Mesenchymal stem cell (in vitro differentiated cells and primary cell): ENCODE data around the gene MRPL20.
A peak's percentile ranks its signal among the peaks of the same experiment; 100 is the strongest.
"Not testable (repeated sequence)": the region's sequence is repeated elsewhere in the genome, so short reads cannot be mapped to it uniquely, and the experiment has no call there.

Source experiments
- DNase-seq: peaks from one replicate; pipeline ENCODE4 v3.0.0-alpha.2; 2013
- H2AFZ ChIP-seq: one replicate; pipeline ENCODE4 v1.6.1; 2013; ENCODE audit warnings: low read depth, mild to moderate bottlenecking, control low read depth, inconsistent platforms, low read length, moderate library complexity
- H2AK5ac ChIP-seq: 2 replicates; pipeline ENCODE4 v1.6.1; 2013; ENCODE audit warnings: low read length, moderate library complexity, mild to moderate bottlenecking, inconsistent platforms; ENCODE audit not compliant: severe bottlenecking
- H2BK120ac ChIP-seq: one replicate; pipeline ENCODE4 v1.6.1; 2013; ENCODE audit warnings: low read depth, mild to moderate bottlenecking, inconsistent platforms, low read length, moderate library complexity
- H2BK12ac ChIP-seq, 2 experiments: one replicate each; pipeline ENCODE4 v1.6.1; 2013; ENCODE audit warnings: inconsistent platforms in 2 of 2, low read length in 2 of 2, mild to moderate bottlenecking in 2 of 2, moderate library complexity in 2 of 2, control low read depth in 1 of 2
- H2BK15ac ChIP-seq: one replicate; pipeline ENCODE4 v1.6.1; 2013; ENCODE audit warnings: mild to moderate bottlenecking, low read depth, inconsistent platforms; ENCODE audit not compliant: poor library complexity, severe bottlenecking
- H2BK5ac ChIP-seq: 2 replicates; pipeline ENCODE4 v1.6.1; 2013; ENCODE audit warnings: low read depth, mild to moderate bottlenecking, low read length, control low read depth, inconsistent platforms; ENCODE audit not compliant: poor library complexity, severe bottlenecking
- H3K14ac ChIP-seq, 2 experiments: one replicate each; pipeline ENCODE4 v1.6.1; 2013; ENCODE audit warnings: inconsistent platforms in 2 of 2, low read length in 2 of 2, control low read depth in 1 of 2, mild to moderate bottlenecking in 1 of 2, moderate library complexity in 1 of 2
- H3K18ac ChIP-seq, 2 experiments: one replicate each; pipeline ENCODE4 v1.6.1; 2013; ENCODE audit warnings: inconsistent platforms in 2 of 2, low read length in 2 of 2, control low read depth in 1 of 2, low read depth in 1 of 2, mild to moderate bottlenecking in 1 of 2
- H3K23ac ChIP-seq, 2 experiments: one replicate each; pipeline ENCODE4 v1.6.1; 2013; ENCODE audit warnings: inconsistent platforms in 2 of 2, low read length in 2 of 2, mild to moderate bottlenecking in 2 of 2, moderate library complexity in 2 of 2, control low read depth in 1 of 2
- H3K27ac ChIP-seq: 2 replicates; pipeline ENCODE4 v1.5.1; 2013; ENCODE audit warnings: mild to moderate bottlenecking, moderate library complexity, low read length, control low read depth, inconsistent platforms; ENCODE audit not compliant: poor library complexity, severe bottlenecking
- H3K27me3 ChIP-seq, 2 experiments: 2 replicates each; pipeline versions ENCODE4 v1.6.1 to v1.7.0; 2013; ENCODE audit warnings: low read length in 2 of 2, mild to moderate bottlenecking in 2 of 2, moderate library complexity in 2 of 2, control low read depth in 1 of 2, inconsistent platforms in 1 of 2; ENCODE audit not compliant: control insufficient read depth in 1 of 2, insufficient read depth in 1 of 2
- H3K36me3 ChIP-seq, 2 experiments: 2 replicates each; pipeline versions ENCODE4 v1.6.1 to v1.7.0; 2013; ENCODE audit warnings: low read length in 2 of 2, control low read depth in 1 of 2, inconsistent platforms in 1 of 2, low read depth in 1 of 2, mild to moderate bottlenecking in 1 of 2; ENCODE audit not compliant: insufficient read depth in 2 of 2, control insufficient read depth in 1 of 2
- H3K4ac ChIP-seq, 2 experiments: one replicate each; pipeline ENCODE4 v1.6.1; 2013; ENCODE audit warnings: inconsistent platforms in 2 of 2, low read length in 2 of 2, mild to moderate bottlenecking in 2 of 2, moderate library complexity in 2 of 2, control low read depth in 1 of 2, low read depth in 1 of 2
- H3K4me1 ChIP-seq: 2 replicates; pipeline ENCODE4 v1.6.1; 2013; ENCODE audit warnings: low read depth, low read length, control low read depth; ENCODE audit not compliant: control insufficient read depth, insufficient read depth
- H3K4me2 ChIP-seq: 2 replicates; pipeline ENCODE4 v1.6.1; 2013; ENCODE audit warnings: low read length, mild to moderate bottlenecking, inconsistent platforms; ENCODE audit not compliant: poor library complexity, severe bottlenecking
- H3K4me3 ChIP-seq, 2 experiments: 2 replicates each; pipeline versions ENCODE4 v1.5.1 to v1.7.0; 2013; ENCODE audit warnings: low read length in 2 of 2, mild to moderate bottlenecking in 2 of 2, control low read depth in 1 of 2, low read depth in 1 of 2; ENCODE audit not compliant: insufficient read depth in 1 of 2
- H3K79me1 ChIP-seq: replicated peaks from 2 replicates; pipeline ENCODE4 v1.6.1; 2013; ENCODE audit warnings: mild to moderate bottlenecking, control low read depth, low read length, inconsistent platforms; ENCODE audit not compliant: poor library complexity, severe bottlenecking
- H3K9ac ChIP-seq: 2 replicates; pipeline ENCODE4 v1.7.0; 2013; ENCODE audit warnings: mild to moderate bottlenecking, low read length, moderate library complexity
- H3K9me3 ChIP-seq: 2 replicates; pipeline ENCODE4 v1.7.0; 2013; ENCODE audit warnings: mild to moderate bottlenecking, low read length; ENCODE audit not compliant: control insufficient read depth
- H4K8ac ChIP-seq: one replicate; pipeline ENCODE4 v1.6.1; 2013; ENCODE audit warnings: inconsistent platforms, mild to moderate bottlenecking, low read length, moderate library complexity
- H4K91ac ChIP-seq: one replicate; pipeline ENCODE4 v1.6.1; 2013; ENCODE audit warnings: mild to moderate bottlenecking, low read length, inconsistent platforms
- WGBS: methylation state at CpG from one replicate; pipeline ENCODE4 v1.1.7; 2013; ENCODE audit warnings: mixed read lengths; 5-methylcytosine and 5-hydroxymethylcytosine counted together

MRPL20 gene

DNA sequence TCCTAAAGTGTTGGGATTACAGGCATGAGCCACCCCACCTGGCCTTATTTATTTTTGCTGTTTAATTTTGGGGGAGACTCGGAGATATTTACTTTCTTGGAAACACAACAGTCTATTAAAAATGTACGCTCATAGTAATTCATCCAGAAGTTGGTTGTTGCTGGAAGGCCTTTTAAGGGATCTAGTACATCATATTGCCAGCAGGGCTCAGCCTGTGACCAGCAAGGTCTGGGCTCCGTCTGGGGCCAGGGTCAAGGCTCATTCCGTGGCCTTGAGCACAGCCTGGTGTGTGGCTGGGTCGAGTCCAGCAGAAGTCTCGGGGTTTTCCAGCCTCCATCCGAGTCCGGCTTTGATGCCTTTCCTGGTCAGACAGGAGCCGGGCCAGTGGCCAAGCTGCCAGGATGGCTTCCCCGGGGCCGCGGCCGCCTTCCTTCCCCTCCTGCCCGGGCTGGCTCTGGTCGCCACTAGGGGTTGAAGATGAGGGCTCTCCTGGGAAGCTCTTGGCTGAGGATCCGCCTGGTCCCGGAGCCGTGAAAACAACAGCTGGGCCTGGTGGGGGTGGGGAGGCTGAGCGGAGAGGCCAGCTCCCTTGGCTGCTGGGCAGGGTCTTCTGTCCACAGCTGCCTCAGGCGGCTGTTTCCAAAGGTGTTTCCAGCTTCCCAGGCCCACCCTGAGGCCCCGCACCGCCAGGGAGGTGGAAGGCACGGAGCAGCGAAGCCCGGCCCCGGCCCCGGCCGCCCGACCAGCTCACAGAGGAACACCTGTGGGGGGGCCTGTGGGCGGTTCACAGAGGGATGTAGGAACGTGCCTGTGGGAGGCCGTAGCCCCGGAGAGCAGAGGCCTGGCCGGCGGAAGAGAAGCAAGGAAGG lies 23.3 kb upstream of the MRPL20 start:
- Histone ChIP-seq H3K4ac (peak overlapping the region; percentile 51 to 92), H2BK15ac (no peak overlapping the region), H3K79me1 (no peaks in the 10 kb centered on the region), H2BK12ac (peak overlapping the region; percentile 38 to 69), H3K9ac (peak overlapping the region; percentile 61), H3K36me3 (peaks cover 0 to 2% of the 10 kb centered on the region in 2 experiments), H3K4me2 (peak overlapping the region; percentile 36), H2AK5ac (peak overlapping the region; percentile 86), H2BK120ac (peak overlapping the region; percentile 87), H2BK5ac (peak overlapping the region; percentile 53), H4K8ac (peak overlapping the region; percentile 89), H3K27me3 (peaks cover 0 to 10% of the 10 kb centered on the region in 2 experiments), H3K14ac (no peak overlapping the region), H4K91ac (peak overlapping the region; percentile 87), H3K4me3 (peak overlapping the region in 1 of 2 experiments; percentile 4), H3K4me1 (peaks cover 59% of the 10 kb centered on the region), H3K23ac (no peak overlapping the region), H3K18ac (peak overlapping the region; percentile 44 to 80), H3K27ac (peak overlapping the region; percentile 43), H2AFZ (no peak overlapping the region), H3K9me3 (no peaks in the 10 kb centered on the region)
- WGBS, result 38% methylated on average over 30 of the region's 35 CpGs
- DNase-seq, result peak; percentile 69

- Histone ChIP-seq H3K4me2 (no peak overlapping the region), H3K4ac (no peak overlapping the region), H3K79me1 (no peaks in the 10 kb centered on the region), H3K9me3 (no peaks in the 10 kb centered on the region), H3K9ac (no peak overlapping the region), H3K27ac (no peak overlapping the region), H2BK15ac (no peak overlapping the region), H3K14ac (no peak overlapping the region), H4K91ac (no peak overlapping the region), H2AFZ (no peak overlapping the region), H2BK5ac (no peak overlapping the region), H3K36me3 (no peaks in the 10 kb centered on the region), H3K27me3 (peaks cover 0 to 5% of the 10 kb centered on the region in 2 experiments), H4K8ac (peak overlapping the region; percentile 15), H2BK120ac (no peak overlapping the region), H3K4me1 (peaks cover 52% of the 10 kb centered on the region), H3K4me3 (no peak overlapping the region), H3K23ac (no peak overlapping the region), H3K18ac (no peak overlapping the region), H2BK12ac (no peak overlapping the region), H2AK5ac (no peak overlapping the region)
- 60% methylated on average over 6 of the region's 6 CpGs for WGBS
- peak; percentile 73 for DNase-seq
Measured at GRCh38 chr1:1429671-1430073, 22.6 kb upstream of the MRPL20 start.

GRCh38 chr1:1428967-1429366 lies 21.9 kb upstream of the MRPL20 start:
- H3K18ac ChIP-seq, H3K4me3 ChIP-seq, H3K79me1 ChIP-seq, DNase-seq, H3K36me3 ChIP-seq, H3K4ac ChIP-seq, H2BK120ac ChIP-seq, H2AK5ac ChIP-seq, H3K14ac ChIP-seq, H3K23ac ChIP-seq, H2AFZ ChIP-seq, H3K27me3 ChIP-seq, H3K9me3 ChIP-seq, H4K8ac ChIP-seq, H4K91ac ChIP-seq, H2BK15ac ChIP-seq, H3K9ac ChIP-seq, H2BK12ac ChIP-seq, H2BK5ac ChIP-seq, H3K27ac ChIP-seq, H3K4me2 ChIP-seq: not testable (repeated sequence)
- peaks cover 46% of the 10 kb centered on the region for H3K4me1 ChIP-seq
- WGBS, result 90% methylated on average over 6 of the region's 6 CpGs

DNA sequence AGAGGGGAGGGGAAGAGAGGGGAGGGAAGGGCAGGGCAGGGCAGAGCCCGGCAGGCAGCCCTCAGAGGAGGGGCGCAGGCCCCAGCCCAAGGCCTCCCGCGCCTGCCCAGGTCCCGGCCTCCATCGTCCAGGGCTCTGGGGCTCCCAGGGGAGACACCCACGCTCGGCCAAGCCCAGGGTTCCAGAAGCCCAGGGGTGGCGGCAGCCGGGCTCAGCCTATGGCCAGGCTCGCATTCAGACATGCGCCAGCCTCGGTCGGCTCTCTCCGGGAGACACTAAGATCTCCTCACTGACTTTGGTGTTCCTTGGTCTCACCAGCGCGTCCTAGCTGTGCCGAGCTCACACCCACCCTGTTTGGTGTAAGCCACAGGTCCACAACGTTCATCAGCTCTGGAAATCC lies 21.1 kb upstream of the MRPL20 start:
- H3K23ac ChIP-seq, result no peak overlapping the region
- H3K4me1 ChIP-seq, result peaks cover 38% of the 10 kb centered on the region
- no peak overlapping the region for H3K14ac ChIP-seq
- H2AFZ ChIP-seq, result no peak overlapping the region
- H2BK120ac ChIP-seq, result no peak overlapping the region
- peak overlapping the region in 1 of 2 experiments; percentile 11 for H3K18ac ChIP-seq
- H3K27me3 ChIP-seq, result peaks cover 0 to 5% of the 10 kb centered on the region in 2 experiments
- H4K91ac ChIP-seq, result peak overlapping the region; percentile 1
- no peak overlapping the region for H3K4ac ChIP-seq
- no peaks in the 10 kb centered on the region for H3K9me3 ChIP-seq
- H3K4me3 ChIP-seq, result no peak overlapping the region
- H2BK5ac ChIP-seq, result no peak overlapping the region
- no peak overlapping the region for H3K4me2 ChIP-seq
- no peak overlapping the region for H2AK5ac ChIP-seq
- no peak overlapping the region for H3K27ac ChIP-seq
- H2BK15ac ChIP-seq, result peak overlapping the region; percentile 80
- H3K79me1 ChIP-seq, result no peaks in the 10 kb centered on the region
- H2BK12ac ChIP-seq, result no peak overlapping the region
- no peaks in the 10 kb centered on the region for H3K36me3 ChIP-seq
- no peak overlapping the region for H4K8ac ChIP-seq
- no peak for DNase-seq
- no peak overlapping the region for H3K9ac ChIP-seq
- whole genome bisulfite sequencing, result 92% methylated on average over 19 of the region's 19 CpGs
